Panc1 (cell line): ENCODE results near the gene PRSS50. TPM values are rescaled to one million over a fixed set of nuclear protein-coding genes. Genes with fewer than 3 reads are reported as not detected.

Experiments
- ATAC-seq: fragments of 200-7000 bp; cut with Tn5 transposase; 2 replicates; pipeline ENCODE4 v1.9.1; 2020; ENCODE audit warnings: mild to moderate bottlenecking, moderate library complexity
- BruUV-seq: library from RNA; stranded (reverse); fragments of 400-500 nt; replicated peaks from 2 replicates; lab custom pipeline; 2021; lab: Mats Ljungman, UMichigan
- CTCF ChIA-PET: fragments of 300-600 bp; sonication (Branson Sonifier 250); formaldehyde crosslinking; loops from one replicate; lab custom pipeline; 2022; ENCODE audit warnings: antibody characterized with exemption; lab: Charles Lee
- POLR2A ChIA-PET: fragments of 300-600 bp; sonication (Branson Sonifier 250); formaldehyde crosslinking; loops from one replicate; lab custom pipeline; 2022; ENCODE audit warnings: antibody characterized with exemption; lab: Charles Lee
- DNase-seq: peaks from one replicate; pipeline ENCODE4 v3.0.0-alpha.2; 2010; ENCODE audit warnings: low read depth, low spot score
- H3K27ac ChIP-seq: 2 replicates; pipeline ENCODE4 v1.5.1; 2011; ENCODE audit warnings: mild to moderate bottlenecking, low read length, inconsistent platforms
- H3K27me3 ChIP-seq: fragments of 200-500 bp; sonication (Bioruptor generic); 2 replicates; pipeline ENCODE4 v1.6.0; 2014; ENCODE audit warnings: low read length, inconsistent platforms; ENCODE audit not compliant: control insufficient read depth, insufficient read depth
- H3K36me3 ChIP-seq: fragments of 200-500 bp; sonication (Bioruptor generic); 2 replicates; pipeline ENCODE4 v1.5.1; 2014; ENCODE audit warnings: inconsistent platforms, mild to moderate bottlenecking, low read length, moderate library complexity; ENCODE audit not compliant: control insufficient read depth, insufficient read depth
- H3K4me1 ChIP-seq: 2 replicates; pipeline ENCODE4 v1.5.1; 2011; ENCODE audit warnings: inconsistent platforms, mild to moderate bottlenecking, low read length, moderate library complexity; ENCODE audit not compliant: control insufficient read depth, insufficient read depth
- H3K4me3 ChIP-seq, 2 experiments: 2 replicates each; pipeline ENCODE4 v1.5.1; 2011 to 2012; ENCODE audit warnings: low read depth in 2 of 2, low read length in 2 of 2, mild to moderate bottlenecking in 2 of 2, inconsistent platforms in 1 of 2, moderate library complexity in 1 of 2
- H3K9me3 ChIP-seq: fragments of 200-500 bp; sonication (Bioruptor generic); 2 replicates; pipeline ENCODE4 v1.5.1; 2014; ENCODE audit warnings: low read depth, mild to moderate bottlenecking, inconsistent platforms, low read length, moderate library complexity; ENCODE audit not compliant: control insufficient read depth, insufficient read depth
- CTCF ChIP-seq: fragments of 450-650 bp; IDR thresholded peaks from 2 replicates; pipeline ENCODE4 v1.5.1; 2017; ENCODE audit warnings: mild to moderate bottlenecking
- POLR2AphosphoS5 ChIP-seq: IDR thresholded peaks from 2 replicates; pipeline ENCODE4 v1.6.1; 2012; ENCODE audit warnings: mild to moderate bottlenecking, low read depth, low read length, moderate library complexity
- REST ChIP-seq, 2 experiments: IDR thresholded peaks; 2 replicates each; pipeline ENCODE4 v1.6.1; 2011 to 2012; ENCODE audit warnings: low read depth in 2 of 2, control low read depth in 1 of 2, low read length in 1 of 2, mild to moderate bottlenecking in 1 of 2, moderate library complexity in 1 of 2; ENCODE audit not compliant: insufficient read depth in 1 of 2
- SIN3A ChIP-seq: IDR thresholded peaks from 2 replicates; pipeline ENCODE4 v1.6.1; 2012; ENCODE audit warnings: low read depth, mild to moderate bottlenecking, low read length, moderate library complexity, borderline replicate concordance; ENCODE audit not compliant: insufficient read depth
- TCF7L2 ChIP-seq: IDR thresholded peaks from 2 replicates; pipeline ENCODE4 v1.6.1; 2011; ENCODE audit warnings: mild to moderate bottlenecking, low read depth, low read length, inconsistent platforms
- in situ Hi-C: cut with HindIII; loops from 2 replicates; pipeline ENCODE4 v1.10.0; 2016; ENCODE audit warnings: low sequenced_read_pairs, low pct_unique_long_range_greater_than_20kb
- intact Hi-C: fragments of 100-400 bp; cut with micrococcal nuclease; formaldehyde crosslinking; loops from one replicate; pipeline ENCODE4 v1.10.0; 2022; ENCODE audit not compliant: unreplicated experiment
- total RNA-seq: library from RNA; stranded (reverse); gene quantifications from one replicate; pipeline ENCODE4 v1.2.1, GENCODE V29; 2021; ENCODE audit not compliant: unreplicated experiment

Gene PRSS50
- total RNA-seq, 1 experiment from 2014 or later, result 0.13 TPM

- Histone ChIP-seq H3K4me3 (no peak overlapping the region), H3K36me3 (no peaks in the 10 kb centered on the region)
These were observed 32.9 kb upstream of the PRSS50 start for GRCh38 chr3:46750555-46751038.

GRCh38 chr3:46749129-46749528 is 31.5 kb upstream of the PRSS50 start:
- no peak overlapping the region for H3K27ac ChIP-seq
- H3K9me3 ChIP-seq, result no peaks in the 10 kb centered on the region
- TF ChIP-seq SIN3A (no peak), CTCF (no peak), TCF7L2 (no peak), REST (IDR thresholded peaks at IDR 0.05; ENCODE audit: insufficient read depth in 1 of 2, low read depth in 2 of 2, low read length in 1 of 2) (no peak), POLR2AphosphoS5 (no peak)
- no peak overlapping the region for H3K4me3 ChIP-seq
- H3K27me3 ChIP-seq, result no peaks in the 10 kb centered on the region; the same call in 1 of the 2 replicates
- H3K4me1 ChIP-seq, result no peaks in the 10 kb centered on the region
- ATAC-seq, result no peak
- POLR2A ChIA-PET, result no interaction called here
- BruUV-seq, result no TSS peak
- intact Hi-C loops (no loop called here), in situ Hi-C loops (no loop called here)
- CTCF ChIA-PET, result no interaction called here
- no peak for DNase-seq
- H3K36me3 ChIP-seq, result no peaks in the 10 kb centered on the region

More at GRCh38 chr3:46750555-46751038, 32.9 kb upstream of the PRSS50 start:
- no peak for ATAC-seq
- intact Hi-C loops (no loop called here), in situ Hi-C loops (no loop called here)
- BruUV-seq, result no TSS peak
- no peak for DNase-seq
- H3K27me3 ChIP-seq, result no peaks in the 10 kb centered on the region; the same call in 1 of the 2 replicates
- H3K4me1 ChIP-seq, result no peaks in the 10 kb centered on the region
- ChIA-PET CTCF (no interaction called here), POLR2A (no interaction called here)
- H3K27ac ChIP-seq, result no peak overlapping the region
- no peaks in the 10 kb centered on the region for H3K9me3 ChIP-seq
- TF ChIP-seq POLR2AphosphoS5 (no peak), TCF7L2 (no peak), REST (IDR thresholded peaks at IDR 0.05; ENCODE audit: insufficient read depth in 1 of 2, low read depth in 2 of 2, low read length in 1 of 2) (no peak), CTCF (no peak)
